Measurements from ENCODE around the gene MATN4. TPM values are rescaled to one million over a fixed set of nuclear protein-coding genes. Genes with fewer than 3 reads are reported as not detected.

Gene MATN4
- total RNA-seq, 1 experiment from 2014 or later: 0.64 TPM

DNA sequence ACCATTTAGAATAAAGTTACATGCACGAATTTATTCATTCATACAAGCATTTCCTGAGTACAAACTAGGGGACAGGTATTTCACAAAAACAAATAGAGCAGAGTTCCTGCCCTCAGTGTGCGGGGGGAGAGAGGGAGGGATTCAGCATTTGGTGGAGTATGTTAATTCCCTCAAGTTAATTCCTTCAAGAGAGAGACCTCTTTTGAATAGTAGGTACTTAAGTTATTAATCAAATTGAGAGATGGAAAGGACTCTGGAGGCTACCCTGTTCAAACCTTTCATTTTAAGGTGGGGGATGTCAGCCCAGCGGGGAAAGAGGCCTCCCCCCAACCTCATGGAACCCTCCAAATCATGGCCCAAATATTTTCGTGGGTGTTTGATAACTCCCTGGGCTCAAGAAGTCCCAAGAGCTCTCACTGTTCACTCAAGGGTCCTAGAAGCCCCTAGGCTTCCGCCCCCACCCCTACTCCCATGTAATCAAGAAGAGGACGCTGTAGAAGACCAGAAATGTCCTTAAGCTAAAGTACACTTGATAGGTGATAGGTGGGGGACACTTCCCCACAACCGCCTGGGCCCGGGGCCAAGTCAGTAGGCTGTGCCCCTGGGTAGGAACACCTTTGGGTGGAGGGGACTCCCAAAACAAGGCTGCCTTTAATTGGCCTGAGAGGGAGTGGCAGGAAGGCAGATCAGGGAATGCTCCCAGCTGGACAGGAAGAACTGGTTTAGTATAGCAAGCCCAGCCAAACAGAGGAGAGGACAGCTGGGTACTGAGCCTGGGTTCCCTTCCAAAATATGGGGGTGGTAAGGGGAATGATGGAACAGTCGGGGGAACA is 37.2 kb upstream of the MATN4 start:
- BruUV-seq (replicated peaks): no TSS peak
- TF ChIP-seq TCF7L2 (IDR thresholded peaks at IDR 0.05; ENCODE audit: borderline replicate concordance, extremely low read depth, insufficient read depth, insufficient read length) (no peak), POLR2AphosphoS5 (IDR thresholded peaks at IDR 0.05; ENCODE audit: low read depth, low read length) (peak; percentile 64), ZNF274 (IDR thresholded peaks at IDR 0.05; ENCODE audit: low read depth, low read length) (no peak), CEBPB (IDR thresholded peaks at IDR 0.05; ENCODE audit: low read depth) (no peak), YY1 (IDR thresholded peaks at IDR 0.05; ENCODE audit: extremely low read depth, insufficient replicate concordance, low read depth, low read length) (no peak)
- H3K79me2 ChIP-seq (ENCODE audit: insufficient read depth, low read length): peaks cover 78% of the 10 kb centered on the region
- H2AFZ ChIP-seq (ENCODE audit: low read depth, low read length, poor library complexity, severe bottlenecking): no peak overlapping the region
- H3K9me2 ChIP-seq (ENCODE audit: insufficient read depth): no peaks in the 10 kb centered on the region
- H3K9me3 ChIP-seq (ENCODE audit: control insufficient read depth in 1 of 2, insufficient read depth in 1 of 2, low read depth in 1 of 2, low read length in 2 of 2): no peaks in the 10 kb centered on the region
- ChIA-PET CTCF (interaction anchor here (0.9 to 1.3 kb wide), 2 partner anchors 29 to 34 kb away, joined by 3 to 4 read pairs; no protein-coding TSS in a partner anchor), POLR2A (interaction anchor here (0.6 to 4.7 kb wide), 9 partner anchors 8 to 91 kb away, joined by 3 to 55 read pairs (median 4); partner anchors contain the start of gene SYS1), RAD21 (ENCODE audit: low non-redundant PET in 1 of 2, low total read pairs in 2 of 2, uncharacterized antibody in 2 of 2, unreplicated experiment in 2 of 2) (no interaction called here)
- H4K20me1 ChIP-seq (ENCODE audit: insufficient read depth): no peaks in the 10 kb centered on the region
- peaks cover 0 to 5% of the 10 kb centered on the region in 2 experiments; a peak in 1 of 4 replicates for H3K36me3 ChIP-seq (ENCODE audit: control insufficient read depth in 1 of 2, insufficient read depth in 2 of 2, low read length in 2 of 2)
- peaks cover 73 to 83% of the 10 kb centered on the region in 2 experiments for H3K4me1 ChIP-seq (ENCODE audit: control insufficient read depth in 1 of 2, insufficient read depth in 2 of 2, low read length in 2 of 2)
- no peaks in the 10 kb centered on the region for H3K27me3 ChIP-seq (ENCODE audit: insufficient read depth, low read length)
- H3K4me3 ChIP-seq (replicated peaks in 1 of 2; ENCODE audit: low read depth in 1 of 2, low read length in 2 of 2): peak overlapping the region; percentile 82 to 84
- H3K27ac ChIP-seq (ENCODE audit: low read depth, low read length): peak overlapping the region; percentile 82
- H3K9ac ChIP-seq (ENCODE audit: low read length): peak overlapping the region; percentile 80
- H3K4me2 ChIP-seq (ENCODE audit: low read length): peak overlapping the region; percentile 91
- ATAC-seq (peak; percentile 37), DNase-seq (ENCODE audit: low read depth, low spot score) (no peak)
- intact Hi-C loops (cut with micrococcal nuclease): no loop called here
